Measurements from ENCODE around the gene MSX1. TPM values are rescaled to one million over a fixed set of nuclear protein-coding genes. Genes with fewer than 3 reads are reported as not detected.

Gene MSX1
- total RNA-seq, 2 donors from 2014 or later, result 11.0 to 24.6 TPM

DNA sequence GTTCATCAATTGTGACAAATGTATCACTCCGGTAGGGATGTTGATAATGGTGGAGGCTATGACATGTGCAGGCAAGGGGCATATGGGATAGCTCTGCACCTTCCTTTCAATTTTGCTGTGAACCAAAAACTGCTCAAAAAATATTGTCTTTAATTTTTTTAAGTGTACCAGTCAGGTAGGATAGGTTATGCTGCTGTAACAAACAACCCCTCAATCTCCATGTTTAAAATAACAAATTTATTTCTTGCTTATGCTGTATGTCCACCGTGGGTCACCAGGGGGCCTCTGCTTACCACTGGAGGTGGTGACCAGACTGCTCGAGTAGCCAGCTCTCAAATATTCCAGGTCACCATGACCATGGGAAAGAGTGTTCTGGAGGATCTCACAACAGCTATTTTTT, 23.4 kb upstream of the MSX1 start:
- no peaks in the 10 kb centered on the region for H3K9me3 ChIP-seq
- no peak overlapping the region for H3K4me3 ChIP-seq
- ATAC-seq (ENCODE audit: insufficient number of reproducible peaks, low FRiP score, low read depth) (no peak), DNase-seq (ENCODE audit: low spot score) (no peak)
- no peaks in the 10 kb centered on the region for H3K4me1 ChIP-seq (ENCODE audit: control insufficient read depth in 1 of 2, low read depth in 2 of 2)
- no peaks in the 10 kb centered on the region for H3K36me3 ChIP-seq
- H3K27ac ChIP-seq, result no peak overlapping the region
- TF ChIP-seq, protein P1, sequence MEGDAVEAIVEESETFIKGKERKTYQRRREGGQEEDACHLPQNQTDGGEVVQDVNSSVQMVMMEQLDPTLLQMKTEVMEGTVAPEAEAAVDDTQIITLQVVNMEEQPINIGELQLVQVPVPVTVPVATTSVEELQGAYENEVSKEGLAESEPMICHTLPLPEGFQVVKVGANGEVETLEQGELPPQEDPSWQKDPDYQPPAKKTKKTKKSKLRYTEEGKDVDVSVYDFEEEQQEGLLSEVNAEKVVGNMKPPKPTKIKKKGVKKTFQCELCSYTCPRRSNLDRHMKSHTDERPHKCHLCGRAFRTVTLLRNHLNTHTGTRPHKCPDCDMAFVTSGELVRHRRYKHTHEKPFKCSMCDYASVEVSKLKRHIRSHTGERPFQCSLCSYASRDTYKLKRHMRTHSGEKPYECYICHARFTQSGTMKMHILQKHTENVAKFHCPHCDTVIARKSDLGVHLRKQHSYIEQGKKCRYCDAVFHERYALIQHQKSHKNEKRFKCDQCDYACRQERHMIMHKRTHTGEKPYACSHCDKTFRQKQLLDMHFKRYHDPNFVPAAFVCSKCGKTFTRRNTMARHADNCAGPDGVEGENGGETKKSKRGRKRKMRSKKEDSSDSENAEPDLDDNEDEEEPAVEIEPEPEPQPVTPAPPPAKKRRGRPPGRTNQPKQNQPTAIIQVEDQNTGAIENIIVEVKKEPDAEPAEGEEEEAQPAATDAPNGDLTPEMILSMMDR (IDR thresholded peaks at IDR 0.05), result no peak
- no peaks in the 10 kb centered on the region for H3K27me3 ChIP-seq (replicated peaks; ENCODE audit: insufficient read depth)

DNA sequence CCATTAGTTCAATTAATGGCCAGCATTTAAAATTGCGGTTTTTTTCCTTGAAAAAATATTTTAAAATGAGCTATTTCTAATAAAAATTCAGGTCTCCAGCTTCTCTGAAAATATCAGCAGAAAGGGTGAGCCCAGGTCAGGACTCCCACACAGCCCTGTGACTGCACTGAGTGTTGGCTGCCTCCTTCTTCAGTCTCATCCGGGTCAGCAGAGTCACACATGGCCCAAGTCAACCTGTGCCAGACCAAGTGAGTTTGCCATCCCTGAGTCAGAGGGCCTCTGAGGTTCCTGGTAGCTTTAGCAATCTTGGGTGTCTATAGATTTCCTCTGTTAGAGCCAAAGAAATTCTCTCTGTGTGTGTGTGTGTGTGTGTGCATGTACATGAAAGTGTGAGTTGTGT, 22.1 kb upstream of the MSX1 start:
- Histone ChIP-seq H3K4me1 (ENCODE audit: control insufficient read depth in 1 of 2, low read depth in 2 of 2) (no peaks in the 10 kb centered on the region), H3K9me3 (no peaks in the 10 kb centered on the region), H3K4me3 (no peak overlapping the region), H3K36me3 (no peaks in the 10 kb centered on the region), H3K27ac (no peak overlapping the region), H3K27me3 (replicated peaks; ENCODE audit: insufficient read depth) (no peaks in the 10 kb centered on the region)
- DNase-seq (ENCODE audit: low spot score) (no peak), ATAC-seq (ENCODE audit: insufficient number of reproducible peaks, low FRiP score, low read depth) (no peak)
- TF ChIP-seq, protein P1 (IDR thresholded peaks at IDR 0.05), result no peak

DNA sequence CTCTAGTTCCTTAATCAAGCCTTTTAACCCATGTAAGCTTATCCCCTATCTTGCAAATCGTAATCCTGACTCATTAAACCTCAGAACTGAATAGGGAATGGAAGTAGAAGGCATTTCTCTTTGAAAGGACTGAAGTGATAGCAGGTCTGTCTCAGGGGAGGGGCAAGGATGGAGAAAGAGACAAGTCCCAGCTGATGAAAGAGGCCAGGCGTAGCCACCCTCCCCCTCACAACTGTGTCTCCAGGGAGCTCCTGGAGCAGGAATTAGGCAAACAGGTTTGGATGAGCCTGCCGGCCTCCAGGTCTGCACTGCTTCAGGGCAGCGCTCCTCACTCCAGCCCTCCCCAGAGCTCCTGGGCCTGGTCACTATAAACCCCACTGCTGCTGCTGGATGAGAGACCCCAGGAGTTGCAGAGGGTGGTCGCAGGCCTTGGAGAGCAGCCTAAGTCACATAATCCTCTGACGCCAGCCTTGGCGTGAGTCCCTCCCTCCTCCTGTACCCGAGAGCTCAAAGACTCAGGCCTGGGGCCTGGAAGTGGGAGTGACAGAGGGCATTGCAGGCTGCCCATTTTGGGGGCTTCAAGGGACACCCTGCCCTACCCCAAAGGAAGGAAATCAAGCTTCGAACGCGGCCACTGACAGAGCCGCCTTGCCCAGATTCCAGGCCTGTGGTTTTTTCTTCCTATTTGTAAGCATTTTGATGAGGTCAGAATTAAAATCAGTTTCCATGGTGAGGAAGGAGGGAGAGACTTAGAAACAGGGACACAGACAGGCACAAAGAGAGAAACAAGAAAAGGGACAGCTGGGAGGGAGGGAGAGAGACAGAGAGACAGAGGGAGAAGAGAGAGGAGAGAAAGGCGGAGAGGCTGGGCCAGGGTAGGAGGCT, 21.2 kb upstream of the MSX1 start:
- Histone ChIP-seq H3K27ac (no peak overlapping the region), H3K4me1 (ENCODE audit: control insufficient read depth in 1 of 2, low read depth in 2 of 2) (no peaks in the 10 kb centered on the region), H3K9me3 (no peaks in the 10 kb centered on the region), H3K4me3 (no peak overlapping the region), H3K27me3 (replicated peaks; ENCODE audit: insufficient read depth) (no peaks in the 10 kb centered on the region), H3K36me3 (no peaks in the 10 kb centered on the region)
- ATAC-seq (ENCODE audit: insufficient number of reproducible peaks, low FRiP score, low read depth), result no peak
- DNase-seq (ENCODE audit: low spot score), result no peak
- TF ChIP-seq, protein P1 (IDR thresholded peaks at IDR 0.05), result no peak

DNA sequence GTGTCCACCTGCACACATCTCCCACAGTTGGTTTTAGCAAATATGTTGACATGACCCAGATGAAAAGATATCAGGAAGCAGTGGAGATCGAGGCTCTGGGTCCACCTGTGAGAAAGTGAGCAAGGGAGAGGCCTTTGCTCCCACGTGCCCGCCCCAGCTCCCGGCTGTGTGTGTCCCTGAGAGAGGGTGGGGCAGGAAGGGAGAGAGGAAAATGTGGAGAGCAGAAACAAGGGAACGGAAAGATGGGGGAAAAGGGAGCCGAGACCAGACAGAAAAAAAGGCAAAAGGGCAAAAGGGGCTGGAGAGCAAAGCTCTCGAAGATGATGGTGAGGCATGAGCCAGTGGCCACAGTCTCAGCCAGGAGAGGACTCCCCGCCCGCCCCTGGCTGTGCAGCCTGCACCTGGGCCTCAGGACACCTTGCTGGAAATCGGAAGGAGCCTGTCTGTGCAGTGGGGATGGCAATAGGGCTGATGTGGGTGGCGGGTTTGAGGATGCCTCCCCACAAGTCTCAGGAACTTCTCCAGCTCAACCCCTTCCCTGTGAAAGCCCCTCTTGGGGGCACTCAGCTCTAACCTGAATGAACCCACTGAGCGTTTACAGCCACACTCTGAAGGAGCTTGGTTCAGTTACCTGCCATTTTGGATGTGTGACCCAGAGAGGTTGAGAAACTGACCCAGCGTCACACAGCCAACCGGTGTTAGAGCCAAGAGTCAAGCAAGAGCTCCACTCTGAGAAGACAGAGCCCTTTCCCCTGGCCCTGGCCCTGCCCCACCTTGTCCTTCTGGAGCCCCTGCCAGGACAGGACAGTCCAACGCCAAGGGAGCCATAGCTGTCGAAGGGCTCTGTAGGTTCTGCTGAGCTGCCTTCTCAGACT, 20.3 kb upstream of the MSX1 start:
- TF ChIP-seq, protein P1 (IDR thresholded peaks at IDR 0.05), result no peak
- DNase-seq (ENCODE audit: low spot score), result no peak
- no peaks in the 10 kb centered on the region for H3K4me1 ChIP-seq (ENCODE audit: control insufficient read depth in 1 of 2, low read depth in 2 of 2)
- H3K27me3 ChIP-seq (replicated peaks; ENCODE audit: insufficient read depth), result no peaks in the 10 kb centered on the region
- H3K4me3 ChIP-seq, result no peak overlapping the region
- no peaks in the 10 kb centered on the region for H3K36me3 ChIP-seq
- ATAC-seq (ENCODE audit: insufficient number of reproducible peaks, low FRiP score, low read depth), result no peak
- H3K27ac ChIP-seq, result no peak overlapping the region
- H3K9me3 ChIP-seq, result no peaks in the 10 kb centered on the region

DNA sequence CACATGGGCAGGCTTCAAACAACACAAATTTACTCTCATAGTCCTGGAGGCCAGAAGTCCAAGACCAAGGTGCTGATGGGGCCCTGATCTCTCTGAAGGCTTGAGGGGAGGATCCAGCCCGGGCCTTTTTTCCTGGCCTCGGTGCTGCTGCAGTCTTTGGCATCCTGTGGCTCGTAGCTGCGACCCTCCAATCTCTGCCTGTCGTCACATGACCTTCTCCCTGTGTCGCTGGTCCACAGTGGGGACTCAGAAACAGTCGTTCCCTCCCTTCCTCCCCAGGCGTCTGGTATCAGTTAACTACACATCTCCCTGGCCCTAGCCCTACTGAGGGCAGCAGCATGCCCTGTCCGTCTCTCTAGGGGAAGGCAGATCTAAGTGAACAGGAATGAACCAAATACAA, 19.1 kb upstream of the MSX1 start:
- Histone ChIP-seq H3K9me3 (no peaks in the 10 kb centered on the region), H3K27ac (no peak overlapping the region), H3K4me3 (no peak overlapping the region), H3K4me1 (ENCODE audit: control insufficient read depth in 1 of 2, low read depth in 2 of 2) (no peaks in the 10 kb centered on the region), H3K27me3 (replicated peaks; ENCODE audit: insufficient read depth) (no peaks in the 10 kb centered on the region), H3K36me3 (no peaks in the 10 kb centered on the region)
- TF ChIP-seq, protein P1 (IDR thresholded peaks at IDR 0.05), result no peak
- ATAC-seq (ENCODE audit: insufficient number of reproducible peaks, low FRiP score, low read depth) (no peak), DNase-seq (ENCODE audit: low spot score) (no peak)

All from thoracic aorta (tissue), 2 donors.